ENCODE results near the gene GLMP. TPM values are rescaled to one million over a fixed set of nuclear protein-coding genes. Genes with fewer than 3 reads are reported as not detected.

GLMP gene
- total RNA-seq, 5 donors from 2014 or later (not counting 1 experiment from before 2014, with no cell fraction given), result 18.7 to 25.4 (median 24.1) TPM

GRCh38 chr1:156284112-156284511 is 11.4 kb downstream of the GLMP start, which contains the start of gene TMEM79:
Gene TMEM79 (plus strand): TSS chr1:156284325. CDS start chr1:156285227, 902 bp downstream.
- WGBS (ENCODE audit: insufficient coverage), result 100% methylated on average over 1 of the region's 7 CpGs
- peak within 1 kb of the TSS; percentile 43 for H3K27ac ChIP-seq (ENCODE audit: low read length)
- CTCF ChIA-PET, result interaction anchor here (0.5 to 0.8 kb wide), 2 partner anchors 50 to 162 kb away, joined by 3 read pairs; no protein-coding TSS in a partner anchor
- peaks cover 12 to 27% of the 10 kb centered on the region in 2 experiments for H3K4me1 ChIP-seq (ENCODE audit: control insufficient read depth in 1 of 2, extremely low read depth in 1 of 2, insufficient read depth in 2 of 2, low read length in 2 of 2)
- H3K27ac Mint-ChIP-seq, result peak within 1 kb of the TSS; percentile 95
- no peaks in the 10 kb centered on the region for H3K9me3 Mint-ChIP-seq
- no peaks in the 10 kb centered on the region for H3K36me3 Mint-ChIP-seq
- peak within 1 kb of the TSS; percentile 57 to 94 for H3K4me3 ChIP-seq (ENCODE audit: control insufficient read depth in 1 of 2, extremely low read depth in 1 of 2, low read length in 1 of 2)
- H3K4me1 Mint-ChIP-seq, result peaks cover 39 to 44% (median 42%) of the 10 kb centered on the region in 3 donors
- no peaks in the 10 kb centered on the region for H3K27me3 ChIP-seq (replicated peaks in 1 of 2; ENCODE audit: control insufficient read depth in 2 of 2, extremely low read depth in 1 of 2, insufficient read depth in 2 of 2, low read length in 1 of 2)
- ATAC-seq (replicated peaks in 1 of 4), result no peak
- POLR2A ChIA-PET, result interaction anchor here in 1 of 2 donors (0.6 kb wide), 1 partner anchor 92 kb away, joined by 3 read pairs; no protein-coding TSS in a partner anchor
- peaks cover 5 to 13% of the 10 kb centered on the region in 2 donors for H3K36me3 ChIP-seq (ENCODE audit: control insufficient read depth in 2 of 2, extremely low read depth in 1 of 2, insufficient read depth in 1 of 2, low read length in 1 of 2)
- H3K9me3 ChIP-seq, result no peaks in the 10 kb centered on the region
- no peaks in the 10 kb centered on the region for H3K27me3 Mint-ChIP-seq
- DNase-seq, result no peak
- H3K4me3 Mint-ChIP-seq, result peak within 1 kb of the TSS; percentile 89 to 97 (median 97)

- Mint-ChIP-seq H3K36me3 (peaks cover 3% of the 10 kb centered on the region), H3K27me3 (no peaks in the 10 kb centered on the region), H3K4me3 (peak overlapping the region; percentile 89 to 97 (median 97)), H3K27ac (peak overlapping the region; percentile 55 to 95), H3K9me3 (no peaks in the 10 kb centered on the region), H3K4me1 (peaks cover 39 to 44% (median 42%) of the 10 kb centered on the region in 3 donors)
- ATAC-seq (replicated peaks in 1 of 4) (no peak), DNase-seq (no peak)
- WGBS (ENCODE audit: insufficient coverage), result no CpG with 5 or more reads among the region's 1 CpG
- ChIA-PET CTCF (interaction anchor here in 1 of 2 donors (0.9 to 2.0 kb wide), 3 partner anchors 12 to 457 kb away, joined by 3 to 9 read pairs (median 3); partner anchors contain the start of genes GLMP, MRPL24 and SLC25A44), POLR2A (interaction anchor here in 1 of 2 donors (0.7 kb wide), 1 partner anchor 71 kb away, joined by 3 read pairs; the partner anchor contains the start of gene PMF1)
- H3K27ac ChIP-seq (ENCODE audit: low read length), result no peak overlapping the region
- H3K9me3 ChIP-seq, result no peaks in the 10 kb centered on the region
- H3K4me3 ChIP-seq (ENCODE audit: control insufficient read depth in 1 of 2, extremely low read depth in 1 of 2, low read length in 1 of 2), result peak overlapping the region; percentile 57 to 94
- H3K4me1 ChIP-seq (ENCODE audit: control insufficient read depth in 1 of 2, extremely low read depth in 1 of 2, insufficient read depth in 2 of 2, low read length in 2 of 2), result peaks cover 12 to 27% of the 10 kb centered on the region in 2 experiments
- peaks cover 7 to 13% of the 10 kb centered on the region in 2 donors for H3K36me3 ChIP-seq (ENCODE audit: control insufficient read depth in 2 of 2, extremely low read depth in 1 of 2, insufficient read depth in 1 of 2, low read length in 1 of 2)
- no peaks in the 10 kb centered on the region for H3K27me3 ChIP-seq (replicated peaks in 1 of 2; ENCODE audit: control insufficient read depth in 2 of 2, extremely low read depth in 1 of 2, insufficient read depth in 2 of 2, low read length in 1 of 2)
These were observed 12.0 kb downstream of the GLMP start for GRCh38 chr1:156283521-156283920.

GRCh38 chr1:156282479-156283222 is 12.8 kb downstream of the GLMP start, which contains the start of gene SMG5:
Gene SMG5 (minus strand): TSS chr1:156282825. CDS start chr1:156282680, 145 bp downstream.
- H3K9me3 ChIP-seq, result no peaks in the 10 kb centered on the region
- ChIA-PET POLR2A (interaction anchor here (0.6 to 1.0 kb wide), 5 partner anchors 10 to 138 kb away, joined by 3 to 6 read pairs (median 3); partner anchors contain the start of genes PMF1 (in 2 of the 2) and SLC25A44 (in 1 of the 2)), CTCF (interaction anchor here (0.5 to 2.0 kb wide), 10 partner anchors 13 to 1518 kb away, joined by 3 to 9 read pairs (median 4); partner anchors contain the start of genes GLMP (in 1 of the 2), MRPL24 (in 1 of the 2) and SLC25A44 (in 1 of the 2))
- peak within 1 kb of the TSS; percentile 57 to 94 for H3K4me3 ChIP-seq (ENCODE audit: control insufficient read depth in 1 of 2, extremely low read depth in 1 of 2, low read length in 1 of 2)
- H3K27ac ChIP-seq (ENCODE audit: low read length), result peak within 1 kb of the TSS; percentile 74
- H3K27ac Mint-ChIP-seq, result peak within 1 kb of the TSS; percentile 95
- H3K4me1 ChIP-seq (ENCODE audit: control insufficient read depth in 1 of 2, extremely low read depth in 1 of 2, insufficient read depth in 2 of 2, low read length in 2 of 2), result peaks cover 12 to 27% of the 10 kb centered on the region in 2 experiments
- H3K36me3 ChIP-seq (ENCODE audit: control insufficient read depth in 2 of 2, extremely low read depth in 1 of 2, insufficient read depth in 1 of 2, low read length in 1 of 2), result peaks cover 13 to 15% of the 10 kb centered on the region in 2 donors
- peaks cover 39 to 44% (median 42%) of the 10 kb centered on the region in 3 donors for H3K4me1 Mint-ChIP-seq
- peaks cover 10% of the 10 kb centered on the region for H3K36me3 Mint-ChIP-seq
- peak within 1 kb of the TSS; percentile 89 to 97 (median 97) for H3K4me3 Mint-ChIP-seq
- peak; percentile 89 to 98 (median 95) for DNase-seq
- H3K27me3 Mint-ChIP-seq, result no peaks in the 10 kb centered on the region
- ATAC-seq (replicated peaks in 1 of 4), result peak; percentile 94 to 96 (median 94)
- no peaks in the 10 kb centered on the region for H3K9me3 Mint-ChIP-seq
- 0% methylated on average over 35 of the region's 50 CpGs for WGBS (ENCODE audit: insufficient coverage)
- no peaks in the 10 kb centered on the region for H3K27me3 ChIP-seq (replicated peaks in 1 of 2; ENCODE audit: control insufficient read depth in 2 of 2, extremely low read depth in 1 of 2, insufficient read depth in 2 of 2, low read length in 1 of 2)

GRCh38 chr1:156281693-156282478 is 13.6 kb downstream of the GLMP start:
- peak overlapping the region; percentile 83 to 95 for H3K27ac Mint-ChIP-seq
- H3K27me3 Mint-ChIP-seq, result no peaks in the 10 kb centered on the region
- ChIA-PET POLR2A (interaction anchor here (1.0 kb wide), 3 partner anchors 9 to 88 kb away, joined by 3 to 6 read pairs (median 3); partner anchors contain the start of genes PMF1 (in 1 of the 2) and SLC25A44 (in 1 of the 2)), CTCF (interaction anchor here (0.5 to 2.0 kb wide), 8 partner anchors 56 to 815 kb away, joined by 3 to 9 read pairs (median 3); partner anchors contain the start of gene SLC25A44 (in 1 of the 2))
- peaks cover 13 to 22% of the 10 kb centered on the region in 2 donors for H3K36me3 ChIP-seq (ENCODE audit: control insufficient read depth in 2 of 2, extremely low read depth in 1 of 2, insufficient read depth in 1 of 2, low read length in 1 of 2)
- H3K9me3 Mint-ChIP-seq, result no peaks in the 10 kb centered on the region
- 8% methylated on average over 18 of the region's 22 CpGs for WGBS (ENCODE audit: insufficient coverage)
- peak overlapping the region; percentile 57 to 79 for H3K4me3 ChIP-seq (ENCODE audit: control insufficient read depth in 1 of 2, extremely low read depth in 1 of 2, low read length in 1 of 2)
- peak overlapping the region; percentile 74 for H3K27ac ChIP-seq (ENCODE audit: low read length)
- no peaks in the 10 kb centered on the region for H3K9me3 ChIP-seq
- no peaks in the 10 kb centered on the region for H3K27me3 ChIP-seq (replicated peaks in 1 of 2; ENCODE audit: control insufficient read depth in 2 of 2, extremely low read depth in 1 of 2, insufficient read depth in 2 of 2, low read length in 1 of 2)
- H3K4me1 ChIP-seq (ENCODE audit: control insufficient read depth in 1 of 2, extremely low read depth in 1 of 2, insufficient read depth in 2 of 2, low read length in 2 of 2), result peaks cover 12 to 27% of the 10 kb centered on the region in 2 experiments
- peak overlapping the region; percentile 89 to 97 (median 97) for H3K4me3 Mint-ChIP-seq
- peak in 1 of 35 experiments; percentile 29 for DNase-seq
- no peak for ATAC-seq (replicated peaks in 1 of 4)
- H3K4me1 Mint-ChIP-seq, result peaks cover 39 to 44% (median 42%) of the 10 kb centered on the region in 3 donors
- H3K36me3 Mint-ChIP-seq, result peaks cover 17% of the 10 kb centered on the region

GRCh38 chr1:156281281-156281680 is 14.2 kb downstream of the GLMP start:
- ChIA-PET CTCF (interaction anchor here (0.5 to 0.7 kb wide), 3 partner anchors 19 to 105 kb away, joined by 3 read pairs; no protein-coding TSS in a partner anchor), POLR2A (interaction anchor here in 1 of 2 donors (0.6 kb wide), 1 partner anchor 10 kb away, joined by 5 read pairs; no protein-coding TSS in a partner anchor)
- Histone ChIP-seq H3K9me3 (no peaks in the 10 kb centered on the region), H3K27ac (ENCODE audit: low read length) (peak overlapping the region; percentile 17), H3K27me3 (replicated peaks in 1 of 2; ENCODE audit: control insufficient read depth in 2 of 2, extremely low read depth in 1 of 2, insufficient read depth in 2 of 2, low read length in 1 of 2) (no peaks in the 10 kb centered on the region), H3K4me3 (ENCODE audit: control insufficient read depth in 1 of 2, extremely low read depth in 1 of 2, low read length in 1 of 2) (peak overlapping the region in 1 of 2 donors; percentile 57), H3K4me1 (ENCODE audit: control insufficient read depth in 1 of 2, extremely low read depth in 1 of 2, insufficient read depth in 2 of 2, low read length in 2 of 2) (peaks cover 12 to 27% of the 10 kb centered on the region in 2 experiments), H3K36me3 (ENCODE audit: control insufficient read depth in 2 of 2, extremely low read depth in 1 of 2, insufficient read depth in 1 of 2, low read length in 1 of 2) (peaks cover 13 to 28% of the 10 kb centered on the region in 2 donors)
- H3K4me1 Mint-ChIP-seq, result peaks cover 39 to 44% (median 42%) of the 10 kb centered on the region in 3 donors
- DNase-seq (peak in 15 of 35 experiments; percentile 5 to 33 (median 14)), ATAC-seq (replicated peaks in 1 of 4) (no peak)
- H3K27me3 Mint-ChIP-seq, result no peaks in the 10 kb centered on the region
- H3K9me3 Mint-ChIP-seq, result no peaks in the 10 kb centered on the region
- peaks cover 23% of the 10 kb centered on the region for H3K36me3 Mint-ChIP-seq
- peak overlapping the region; percentile 71 to 95 for H3K27ac Mint-ChIP-seq
- H3K4me3 Mint-ChIP-seq, result peak overlapping the region; percentile 89 to 97 (median 97)
- WGBS (ENCODE audit: insufficient coverage), result 21% methylated on average over 6 of the region's 8 CpGs
